ES-I3 (cell line): ENCODE data around the gene TRAPPC3L.

Experiments
- H3K36me3 ChIP-seq: 2 replicates; pipeline ENCODE4 v1.6.1; 2013; ENCODE audit warnings: mild to moderate bottlenecking, low read length, control low read depth, moderate library complexity; ENCODE audit not compliant: insufficient read depth
- H3K4me1 ChIP-seq: 2 replicates; pipeline ENCODE4 v1.6.1; 2013; ENCODE audit warnings: mild to moderate bottlenecking, control low read depth, low read length; ENCODE audit not compliant: insufficient read depth
- H3K9ac ChIP-seq: 2 replicates; pipeline ENCODE4 v1.6.1; 2013; ENCODE audit warnings: low read depth, mild to moderate bottlenecking, low read length, moderate library complexity
- H3K9me3 ChIP-seq: 2 replicates; pipeline ENCODE4 v1.6.1; 2013; ENCODE audit warnings: mild to moderate bottlenecking, low read length, moderate library complexity; ENCODE audit not compliant: control insufficient read depth, insufficient read depth

The TRAPPC3L gene

GRCh38 chr6:116542426-116542825, 3.1 kb downstream of the TRAPPC3L start:
- Histone ChIP-seq H3K36me3 (no peaks in the 10 kb centered on the region), H3K9me3 (no peaks in the 10 kb centered on the region), H3K9ac (no peak overlapping the region), H3K4me1 (peaks cover 3% of the 10 kb centered on the region; the same call in 1 of the 2 replicates)

GRCh38 chr6:116536216-116536621, 9.3 kb downstream of the TRAPPC3L start:
- H3K36me3 ChIP-seq, result no peaks in the 10 kb centered on the region
- peaks cover 16% of the 10 kb centered on the region; the same call in 1 of the 2 replicates for H3K4me1 ChIP-seq
- H3K9me3 ChIP-seq, result no peaks in the 10 kb centered on the region
- no peak overlapping the region for H3K9ac ChIP-seq

GRCh38 chr6:116535109-116535508, 10.4 kb downstream of the TRAPPC3L start:
- no peaks in the 10 kb centered on the region for H3K36me3 ChIP-seq
- H3K9ac ChIP-seq, result no peak overlapping the region
- no peaks in the 10 kb centered on the region for H3K9me3 ChIP-seq
- peaks cover 24% of the 10 kb centered on the region; the same call in 1 of the 2 replicates for H3K4me1 ChIP-seq

DNA sequence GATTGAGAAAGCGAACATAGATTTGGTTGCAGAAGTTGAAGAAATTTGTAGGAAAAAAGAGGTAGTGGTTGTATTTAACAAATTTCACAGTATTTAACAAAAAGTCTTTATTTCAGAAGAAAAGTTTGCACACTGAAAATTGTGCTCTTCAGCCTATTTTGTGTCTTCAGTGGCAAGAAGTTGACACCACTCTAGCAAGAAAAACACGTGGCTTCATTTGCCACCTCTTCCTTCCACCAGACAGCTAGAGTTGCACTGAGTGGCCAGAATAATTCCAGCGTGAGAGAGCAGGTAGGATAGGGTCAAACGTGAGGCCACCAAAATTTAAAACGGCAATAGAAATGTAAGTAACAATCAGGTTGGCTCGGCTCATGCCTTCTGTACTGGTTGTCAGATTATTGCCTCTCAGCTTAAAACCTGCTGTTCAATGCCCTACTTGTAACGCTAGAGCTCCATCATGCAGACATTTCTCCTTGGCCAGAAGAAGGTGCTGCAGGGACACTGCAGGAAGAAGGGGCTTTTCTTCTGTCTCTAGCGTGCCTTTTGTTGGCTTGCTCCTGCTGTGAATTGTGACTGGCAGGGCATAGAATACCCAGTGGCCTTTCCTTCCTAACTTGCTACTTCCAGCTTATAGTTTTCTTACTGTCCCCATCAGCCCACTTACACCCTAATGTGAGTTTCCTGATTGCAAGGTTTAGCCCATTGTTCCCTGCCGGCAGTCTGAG, 12.1 kb downstream of the TRAPPC3L start:
- Histone ChIP-seq H3K9ac (no peak overlapping the region), H3K4me1 (peaks cover 39% of the 10 kb centered on the region), H3K36me3 (no peaks in the 10 kb centered on the region), H3K9me3 (no peaks in the 10 kb centered on the region)

- H3K36me3 ChIP-seq, result no peaks in the 10 kb centered on the region
- peaks cover 46% of the 10 kb centered on the region for H3K4me1 ChIP-seq
- H3K9me3 ChIP-seq, result no peaks in the 10 kb centered on the region
- no peak overlapping the region for H3K9ac ChIP-seq
These were observed 13.6 kb downstream of the TRAPPC3L start for GRCh38 chr6:116531675-116532570.

DNA sequence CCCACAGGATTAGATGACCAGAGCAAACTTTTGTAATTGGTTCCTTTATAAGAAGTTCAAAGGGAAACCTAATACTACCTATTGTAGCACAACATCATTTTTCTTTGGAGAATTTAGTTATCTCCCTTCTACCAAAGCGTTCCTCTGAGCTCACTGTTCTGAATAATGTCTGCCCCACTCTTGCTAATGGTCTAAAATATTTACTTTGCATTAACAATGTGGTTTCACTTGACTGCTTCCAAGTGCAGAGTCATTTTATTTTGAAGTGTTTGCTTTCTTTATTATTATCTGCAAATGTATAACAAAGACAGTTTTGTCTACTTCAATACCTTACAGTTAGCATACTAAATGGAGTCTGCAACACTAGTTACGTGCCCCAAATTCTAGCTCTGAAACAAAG, 15.0 kb downstream of the TRAPPC3L start:
- Histone ChIP-seq H3K4me1 (peaks cover 45% of the 10 kb centered on the region), H3K9me3 (no peaks in the 10 kb centered on the region), H3K36me3 (no peaks in the 10 kb centered on the region), H3K9ac (no peak overlapping the region)

- Histone ChIP-seq H3K9me3 (no peaks in the 10 kb centered on the region), H3K36me3 (no peaks in the 10 kb centered on the region), H3K4me1 (peaks cover 50% of the 10 kb centered on the region), H3K9ac (no peak overlapping the region)
These were observed 15.8 kb downstream of the TRAPPC3L start for GRCh38 chr6:116529466-116530290.

DNA sequence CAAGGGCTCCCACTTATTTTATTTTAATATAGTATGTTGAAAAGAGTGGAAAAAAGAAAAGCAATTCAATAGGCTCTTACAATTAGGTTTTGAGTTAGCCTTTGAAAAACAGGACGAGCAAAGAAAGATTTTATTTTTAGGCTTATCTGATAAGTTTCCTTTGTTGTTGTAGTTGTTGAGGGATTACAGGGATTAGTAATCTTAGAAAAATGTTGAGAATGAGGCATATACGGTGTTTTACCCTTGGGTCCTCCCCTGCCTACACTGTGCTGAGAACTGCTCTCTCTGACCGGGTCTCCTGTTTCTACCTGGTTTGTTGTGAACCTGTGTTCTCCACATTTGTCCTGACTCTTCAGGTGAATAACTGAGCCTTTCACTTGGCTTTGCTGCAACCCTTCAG, 16.7 kb downstream of the TRAPPC3L start:
- H3K36me3 ChIP-seq, result no peaks in the 10 kb centered on the region
- peaks cover 54% of the 10 kb centered on the region for H3K4me1 ChIP-seq
- no peaks in the 10 kb centered on the region for H3K9me3 ChIP-seq
- no peak overlapping the region for H3K9ac ChIP-seq

DNA sequence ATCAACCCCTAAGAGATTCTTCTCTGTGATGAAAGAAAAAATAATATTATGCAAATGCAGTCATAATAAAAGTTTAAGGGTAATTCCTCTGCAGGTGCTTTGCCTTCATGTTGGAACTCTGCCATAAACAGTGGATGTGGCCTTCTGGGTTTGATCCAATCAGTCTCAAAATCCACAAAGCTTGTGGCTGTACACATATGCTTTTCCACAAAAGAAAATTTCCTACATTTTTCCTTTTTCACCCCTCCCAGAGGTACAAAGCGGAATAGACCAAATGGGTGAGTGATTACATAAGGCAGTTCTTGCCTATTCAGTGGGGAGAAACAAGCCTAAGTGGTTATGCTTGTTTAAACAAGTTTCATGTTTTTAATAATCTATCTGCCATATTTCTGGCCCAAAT, 17.4 kb downstream of the TRAPPC3L start:
- peaks cover 53% of the 10 kb centered on the region for H3K4me1 ChIP-seq
- no peak overlapping the region for H3K9ac ChIP-seq
- H3K9me3 ChIP-seq, result no peaks in the 10 kb centered on the region
- H3K36me3 ChIP-seq, result no peaks in the 10 kb centered on the region

DNA sequence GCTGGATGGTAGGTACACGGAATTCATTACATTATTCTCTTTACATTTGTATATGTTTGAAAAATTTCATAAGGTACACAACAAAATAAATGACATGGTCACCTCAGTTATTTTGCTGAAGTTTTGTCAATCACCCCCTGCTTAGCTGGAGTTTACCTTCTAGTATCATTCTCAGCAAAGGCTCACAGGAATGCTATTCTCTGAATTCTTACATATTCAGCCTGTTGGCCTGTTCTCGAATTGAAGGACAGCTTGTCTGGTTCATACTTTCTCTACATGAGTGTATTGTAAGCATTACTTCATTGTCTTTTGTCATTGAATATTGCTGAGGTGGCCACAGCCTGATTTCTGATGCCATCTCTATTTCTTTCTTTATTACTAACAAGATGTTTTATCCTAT, 21.2 kb downstream of the TRAPPC3L start:
- H3K9me3 ChIP-seq, result no peaks in the 10 kb centered on the region
- H3K9ac ChIP-seq, result no peak overlapping the region
- no peaks in the 10 kb centered on the region for H3K36me3 ChIP-seq
- H3K4me1 ChIP-seq, result peaks cover 34% of the 10 kb centered on the region

DNA sequence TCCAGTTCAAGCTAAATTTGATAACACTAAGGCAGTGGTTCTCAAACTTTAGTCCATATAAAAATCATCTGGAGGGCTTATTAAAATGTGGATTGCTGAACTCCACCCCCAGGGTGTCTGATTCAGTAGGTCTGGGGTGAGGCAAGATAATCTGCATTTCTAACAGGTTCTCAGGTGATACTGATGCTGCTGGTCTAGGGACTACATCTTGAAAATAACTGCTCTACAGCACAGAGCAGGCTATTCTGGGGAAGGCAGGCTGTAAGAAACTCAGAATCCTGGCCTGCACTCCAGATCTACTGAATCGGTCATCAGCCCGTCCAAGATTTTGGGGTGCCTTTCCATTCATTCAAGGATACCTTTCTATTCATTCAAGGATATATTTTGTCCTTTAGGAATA, 22.6 kb downstream of the TRAPPC3L start:
- H3K36me3 ChIP-seq, result no peaks in the 10 kb centered on the region
- no peaks in the 10 kb centered on the region for H3K9me3 ChIP-seq
- H3K9ac ChIP-seq, result no peak overlapping the region
- peaks cover 23% of the 10 kb centered on the region for H3K4me1 ChIP-seq

DNA sequence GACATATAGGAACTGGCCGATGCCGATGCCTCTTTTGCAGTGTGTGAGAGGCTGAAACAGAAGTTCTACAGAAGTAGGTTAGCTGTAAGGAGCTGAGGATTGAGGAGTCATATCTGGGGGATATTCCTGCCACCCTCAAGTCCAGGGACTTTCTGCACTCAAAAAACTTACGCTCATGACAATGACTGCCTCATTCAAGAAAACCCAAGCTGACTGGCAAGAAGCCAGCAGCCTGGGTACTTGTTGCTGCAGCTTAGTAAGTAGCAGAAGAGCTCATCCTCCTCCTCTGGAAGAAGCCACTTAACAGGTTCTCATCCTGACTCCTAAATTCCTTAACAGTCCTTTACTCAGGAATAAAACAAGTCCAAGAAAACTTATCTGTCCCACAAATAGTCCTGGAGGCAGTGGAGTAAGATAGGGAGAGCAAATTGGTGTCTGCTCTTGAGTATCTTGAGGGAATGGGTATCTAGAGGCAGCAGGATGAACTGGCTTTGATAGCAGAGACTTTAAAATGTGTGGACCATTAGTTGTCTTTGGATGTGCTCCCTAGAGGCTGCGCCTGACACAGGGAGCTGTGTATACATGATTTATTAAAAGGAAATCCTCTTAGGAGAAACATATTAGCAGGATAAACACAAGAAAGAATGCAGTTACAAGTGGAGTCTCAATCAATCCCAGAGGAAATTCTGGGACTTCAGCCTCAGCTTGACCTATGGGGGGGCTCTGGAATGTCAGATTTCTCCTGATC, 26.7 kb downstream of the TRAPPC3L start:
- Histone ChIP-seq H3K9ac (no peak overlapping the region), H3K36me3 (no peaks in the 10 kb centered on the region), H3K4me1 (peaks cover 5% of the 10 kb centered on the region; the same call in 1 of the 2 replicates), H3K9me3 (no peaks in the 10 kb centered on the region)

- Histone ChIP-seq H3K9ac (no peak overlapping the region), H3K9me3 (no peaks in the 10 kb centered on the region), H3K4me1 (peaks cover 8% of the 10 kb centered on the region; the same call in 1 of the 2 replicates), H3K36me3 (no peaks in the 10 kb centered on the region)
These were observed 30.3 kb downstream of the TRAPPC3L start for GRCh38 chr6:116515141-116515540.

GRCh38 chr6:116514111-116514510, 31.4 kb downstream of the TRAPPC3L start:
- Histone ChIP-seq H3K9ac (no peak overlapping the region), H3K9me3 (no peaks in the 10 kb centered on the region), H3K36me3 (no peaks in the 10 kb centered on the region), H3K4me1 (peaks cover 8% of the 10 kb centered on the region; the same call in 1 of the 2 replicates)
